GM23338 (cell line): ENCODE results near the gene EYS. TPM values are rescaled to one million over a fixed set of nuclear protein-coding genes. Genes with fewer than 3 reads are reported as not detected.

Source experiments
- ATAC-seq: fragments of 200-7000 bp; cut with Tn5 transposase; 3 replicates; pipeline ENCODE4 v1.9.1; 2020
- DNase-seq: peaks from one replicate; pipeline ENCODE4 v3.0.0-alpha.2; 2015; ENCODE audit warnings: low spot score
- H2AFZ ChIP-seq: fragments of 200-600 bp; sonication (generic); 2 replicates; pipeline ENCODE4 v1.8.0; 2016; ENCODE audit warnings: antibody characterized with exemption, mild to moderate bottlenecking, moderate library complexity
- H3F3A ChIP-seq: fragments of 200-600 bp; sonication (generic); replicated peaks from 2 replicates; pipeline ENCODE4 v1.8.0; 2017; ENCODE audit warnings: antibody characterized with exemption, mixed run types, low read depth
- H3K27ac ChIP-seq: fragments of 200-600 bp; sonication (generic); 2 replicates; pipeline ENCODE4 v1.6.1; 2016; ENCODE audit warnings: low read depth
- H3K27me3 ChIP-seq: fragments of 200-600 bp; sonication (generic); 2 replicates; pipeline ENCODE4 v1.8.0; 2016; ENCODE audit warnings: mild to moderate bottlenecking, mixed run types, moderate library complexity; ENCODE audit not compliant: insufficient read depth
- H3K36me3 ChIP-seq: fragments of 200-600 bp; sonication (generic); 2 replicates; pipeline ENCODE4 v1.8.0; 2016; ENCODE audit warnings: mild to moderate bottlenecking; ENCODE audit not compliant: insufficient read depth
- H3K4me1 ChIP-seq: fragments of 200-600 bp; sonication (generic); 2 replicates; pipeline ENCODE4 v1.8.0; 2016; ENCODE audit warnings: mild to moderate bottlenecking, moderate library complexity; ENCODE audit not compliant: insufficient read depth
- H3K4me2 ChIP-seq: fragments of 200-600 bp; sonication (generic); 2 replicates; pipeline ENCODE4 v1.7.1; 2017; ENCODE audit warnings: mixed run types
- H3K4me3 ChIP-seq: fragments of 200-600 bp; sonication (generic); 2 replicates; pipeline ENCODE4 v1.6.1; 2016; ENCODE audit warnings: mixed run types
- H3K79me2 ChIP-seq: fragments of 200-600 bp; sonication (generic); replicated peaks from 2 replicates; pipeline ENCODE4 v1.8.0; 2017; ENCODE audit warnings: mild to moderate bottlenecking; ENCODE audit not compliant: insufficient read depth
- H3K9me2 ChIP-seq: fragments of 200-600 bp; sonication (generic); 2 replicates; pipeline ENCODE4 v1.8.0; 2017; ENCODE audit not compliant: insufficient read depth
- H4K20me1 ChIP-seq: fragments of 200-600 bp; sonication (generic); replicated peaks from 2 replicates; pipeline ENCODE4 v1.8.0; 2017; ENCODE audit warnings: mild to moderate bottlenecking; ENCODE audit not compliant: insufficient read depth
- H3K27ac Mint-ChIP-seq: 2 replicates; pipeline ENCODE4 v1.8.0; 2020; ENCODE audit warnings: inconsistent platforms, mild to moderate bottlenecking, moderate library complexity, mixed read lengths
- H3K27me3 Mint-ChIP-seq: 3 replicates; pipeline ENCODE4 v1.8.0; 2022; ENCODE audit warnings: low read depth, mild to moderate bottlenecking, moderate library complexity, mixed read lengths, inconsistent platforms; ENCODE audit not compliant: insufficient read depth, poor library complexity
- H3K36me3 Mint-ChIP-seq: 3 replicates; pipeline ENCODE4 v1.8.0; 2021; ENCODE audit warnings: low read depth, mild to moderate bottlenecking, inconsistent platforms, moderate library complexity, mixed read lengths
- H3K4me1 Mint-ChIP-seq: 3 replicates; pipeline ENCODE4 v1.8.0; 2020; ENCODE audit warnings: mild to moderate bottlenecking, inconsistent platforms, mixed read lengths
- H3K4me3 Mint-ChIP-seq: 3 replicates; pipeline ENCODE4 v1.8.0; 2021; ENCODE audit warnings: moderate library complexity, mild to moderate bottlenecking, inconsistent platforms, mixed read lengths
- H3K9me3 Mint-ChIP-seq: 3 replicates; pipeline ENCODE4 v1.8.0; 2020; ENCODE audit warnings: moderate library complexity, mild to moderate bottlenecking, inconsistent platforms, mixed read lengths
- CTCF ChIP-seq, 2 experiments: fragments of 200-600 bp in 1 of 2; sonication (generic) in 1 of 2; conservative IDR thresholded peaks; 2 replicates each; pipeline versions ENCODE4 v1.5.1 to v1.6.1; 2016 to 2017; ENCODE audit warnings: antibody characterized with exemption in 2 of 2, low read depth in 2 of 2, mild to moderate bottlenecking in 2 of 2, moderate library complexity in 1 of 2
- ETS1 ChIP-seq: IDR thresholded peaks from 2 replicates; pipeline ENCODE4 v1.6.1; 2016; ENCODE audit warnings: antibody characterized with exemption
- EZH2 ChIP-seq: fragments of 200-600 bp; sonication (generic); IDR thresholded peaks from one replicate; pipeline ENCODE4 v1.8.0; 2017; ENCODE audit warnings: antibody characterized with exemption, mild to moderate bottlenecking, low read depth; ENCODE audit not compliant: unreplicated experiment
- NANOG ChIP-seq: IDR thresholded peaks from 2 replicates; pipeline ENCODE4 v1.6.1; 2016; ENCODE audit warnings: antibody characterized with exemption, borderline replicate concordance
- POLR2AphosphoS5 ChIP-seq: IDR thresholded peaks from 2 replicates; pipeline ENCODE4 v1.6.1; 2016; ENCODE audit warnings: antibody characterized with exemption, low read depth
- REST ChIP-seq: IDR thresholded peaks from one replicate; pipeline ENCODE4 v1.6.1; 2018; ENCODE audit warnings: antibody characterized with exemption; ENCODE audit not compliant: unreplicated experiment
- STAT1 ChIP-seq: IDR thresholded peaks from one replicate; pipeline ENCODE4 v1.6.1; 2016; ENCODE audit warnings: antibody characterized with exemption; ENCODE audit not compliant: unreplicated experiment
- ZNF331 ChIP-seq: fragments of 250-450 bp; sonication (Bioruptor Pico); IDR thresholded peaks from 2 replicates; pipeline ENCODE4 v1.5.0; 2020; ENCODE audit warnings: low read depth, mild to moderate bottlenecking, moderate library complexity
- ZNF462 ChIP-seq: fragments of 250-450 bp; sonication (Bioruptor Pico); IDR thresholded peaks from 2 replicates; pipeline ENCODE4 v1.5.0; 2020; ENCODE audit warnings: mild to moderate bottlenecking, moderate library complexity
- polyA plus RNA-seq: library from polyadenylated mRNA; unstranded; fragments of >200 nt; fragmentation: Nextera tagmentation; extraction: Ambion mirVana; gene quantifications from 2 replicates; pipeline ENCODE4 v1.2.1, GENCODE V29; 2016
- total RNA-seq: library from RNA; depleted of rRNA; stranded (reverse); fragments of >200 nt; shearing (Covaris generic); gene quantifications from 2 replicates; pipeline ENCODE4 v1.2.3, GENCODE V29; 2014

Gene EYS
- total and polyA plus RNA-seq, 2 experiments from 2014 or later = 0.38 to 0.52 TPM

- H3K79me2 ChIP-seq = no peaks in the 10 kb centered on the region
- H3K27me3 Mint-ChIP-seq = peaks cover 2% of the 10 kb centered on the region
- ATAC-seq = no peak
- no peak overlapping the region for H2AFZ ChIP-seq
- no peaks in the 10 kb centered on the region; the same call in 1 of the 2 replicates for H3K9me2 ChIP-seq
- no peak overlapping the region for H3K4me3 Mint-ChIP-seq
- no peak overlapping the region for H3K4me3 ChIP-seq
- H3K4me1 ChIP-seq = no peaks in the 10 kb centered on the region
- peaks cover 7% of the 10 kb centered on the region for H3K9me3 Mint-ChIP-seq
- peaks cover 4% of the 10 kb centered on the region; the same call in 2 of the 3 replicates for H3K36me3 Mint-ChIP-seq
- H3K4me1 Mint-ChIP-seq = peaks cover 9% of the 10 kb centered on the region
- H3K27me3 ChIP-seq = no peaks in the 10 kb centered on the region
- no peak overlapping the region for H3K27ac ChIP-seq
- DNase-seq = no peak
- no peak overlapping the region for H3K4me2 ChIP-seq
- H3K36me3 ChIP-seq = no peaks in the 10 kb centered on the region
- no peak for TF ChIP-seq ETS1
- TF ChIP-seq CTCF (conservative IDR thresholded peaks at IDR 0.05; ENCODE audit: low read depth in 2 of 2) = no peak
- TF ChIP-seq ZNF331 = no peak
- no peak for TF ChIP-seq ZNF462 (CRISPR knock-in tag)
- TF ChIP-seq STAT1 = no peak
- no peak for TF ChIP-seq REST
- TF ChIP-seq NANOG = no peak
- TF ChIP-seq POLR2AphosphoS5 = no peak
- no peak for TF ChIP-seq EZH2
- no peak overlapping the region for H3K27ac Mint-ChIP-seq
- no peaks in the 10 kb centered on the region for H4K20me1 ChIP-seq
- H3F3A ChIP-seq = no peaks in the 10 kb centered on the region
Measured at GRCh38 chr6:63750400-63750799, 1956.6 kb downstream of the EYS start.
